Measurements from ENCODE around the gene PRR27.

GRCh38 chr4:70151271-70151670, 2.8 kb upstream of the PRR27 start:
- TF ChIP-seq POLR2A (IDR thresholded peaks at IDR 0.05) = no peak
- no peak for TF ChIP-seq CTCF (IDR thresholded peaks at IDR 0.05)
- no peak for TF ChIP-seq POLR2AphosphoS5 (IDR thresholded peaks at IDR 0.05)

Data from transverse colon (tissue), 4 donors.